SIG-M5 (cell line): ENCODE results near the gene TREML1.

ENCODE experiments used
- DNase-seq: peaks from one replicate; lab custom pipeline; 2025; lab: John Stamatoyannopoulos, UW

TREML1 gene

DNA sequence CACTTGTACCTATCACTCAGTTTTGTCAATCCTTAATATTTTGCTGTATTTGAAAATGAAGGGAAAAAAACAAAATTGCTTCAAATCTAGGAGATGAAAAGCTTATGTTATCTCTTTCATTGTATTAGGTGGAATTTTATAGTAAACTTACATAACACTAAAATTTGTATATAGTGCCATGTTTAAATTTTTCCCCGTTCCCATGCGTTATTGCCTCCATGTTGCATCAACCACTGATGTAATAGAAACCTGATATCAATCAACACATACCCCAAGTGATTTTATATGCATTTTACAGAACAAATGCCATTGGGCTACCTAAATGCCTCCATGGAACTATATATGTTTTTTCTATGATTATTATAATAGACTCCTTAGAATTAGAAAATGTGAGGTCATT is 23.5 kb upstream of the TREML1 start:
- DNase-seq = no peak

DNA sequence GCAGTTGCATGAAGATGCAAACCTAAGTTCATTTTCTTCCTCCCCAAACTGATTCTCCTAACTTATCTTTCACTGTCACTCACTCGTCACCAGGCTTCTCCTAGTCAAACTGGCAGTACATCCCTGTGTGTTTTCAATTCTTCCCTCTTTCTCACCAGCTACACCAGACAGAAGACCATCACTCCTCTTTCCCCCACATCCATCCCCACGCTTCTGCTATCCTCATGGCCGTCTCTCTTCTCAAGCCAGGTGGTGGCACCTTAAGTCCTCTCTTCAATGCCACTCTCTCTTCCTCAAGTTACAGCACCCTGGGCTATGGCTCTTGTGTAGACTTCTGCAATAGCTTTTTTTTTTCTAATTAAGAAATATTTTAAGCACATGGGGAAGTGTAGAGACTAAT is 23.1 kb upstream of the TREML1 start:
- no peak for DNase-seq

DNA sequence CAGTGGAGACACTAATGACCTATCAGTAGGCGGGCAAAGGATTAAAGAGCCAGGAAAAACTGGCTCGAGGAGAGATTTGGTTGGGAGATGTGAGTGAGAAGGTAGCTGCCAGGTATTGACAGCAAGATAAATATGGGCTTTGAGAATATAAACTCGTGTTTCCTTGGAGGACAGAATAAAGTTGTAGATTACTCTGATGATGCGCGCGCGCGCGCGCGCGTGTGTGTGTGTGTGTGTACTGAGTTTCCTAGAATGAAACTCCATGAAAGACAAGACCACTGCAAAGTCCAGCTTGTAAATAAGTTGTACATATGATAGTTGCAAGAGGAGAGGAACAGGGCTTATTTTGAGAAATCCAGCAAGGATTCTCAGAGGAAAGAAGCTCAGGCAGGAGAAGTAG is 22.0 kb upstream of the TREML1 start:
- no peak for DNase-seq

DNA sequence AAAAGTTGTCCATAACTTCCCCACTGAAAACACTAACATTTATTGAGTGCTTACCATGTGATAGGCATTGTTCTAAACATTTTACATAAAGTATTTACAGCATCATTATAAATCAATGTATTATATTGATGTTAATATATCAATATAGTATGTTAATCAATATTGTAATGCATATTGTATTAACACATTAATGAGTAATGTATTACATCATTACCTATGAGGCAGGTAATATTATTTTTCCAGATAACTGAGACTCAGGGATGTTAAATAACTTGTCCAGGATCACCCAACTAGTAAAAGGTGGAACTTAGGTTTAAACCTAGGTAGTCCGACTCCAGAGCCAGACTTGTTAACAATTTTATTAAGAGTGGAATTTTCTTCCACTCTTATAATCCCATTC is 20.9 kb upstream of the TREML1 start:
- DNase-seq = no peak

GRCh38 chr6:41174610-41175009 is 20.5 kb upstream of the TREML1 start:
- no peak for DNase-seq

DNA sequence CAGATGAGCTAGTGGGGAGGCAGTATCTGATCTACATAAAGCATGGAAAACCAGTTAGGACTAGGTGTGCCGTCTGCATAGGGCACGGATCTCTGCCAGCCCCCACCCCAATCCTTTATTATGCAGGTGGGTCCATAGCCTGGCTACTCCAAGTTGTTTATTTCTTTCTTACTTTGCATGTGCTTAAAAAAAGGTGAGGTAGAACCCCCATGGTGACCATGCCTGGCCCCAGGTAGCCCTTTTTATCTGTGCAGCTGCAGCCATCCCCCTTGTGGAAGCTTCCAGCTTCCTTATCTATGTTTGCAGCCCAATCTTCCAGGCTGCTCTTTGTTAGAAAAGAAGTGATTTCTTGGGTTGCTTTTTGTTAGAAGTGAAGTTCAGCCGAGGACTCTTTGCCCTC is 17.8 kb upstream of the TREML1 start:
- no peak for DNase-seq

- DNase-seq = no peak
Observed at GRCh38 chr6:41170547-41171160, 16.5 kb upstream of the TREML1 start.

- DNase-seq = no peak
Observed at GRCh38 chr6:41167173-41167963, 13.2 kb upstream of the TREML1 start.

DNA sequence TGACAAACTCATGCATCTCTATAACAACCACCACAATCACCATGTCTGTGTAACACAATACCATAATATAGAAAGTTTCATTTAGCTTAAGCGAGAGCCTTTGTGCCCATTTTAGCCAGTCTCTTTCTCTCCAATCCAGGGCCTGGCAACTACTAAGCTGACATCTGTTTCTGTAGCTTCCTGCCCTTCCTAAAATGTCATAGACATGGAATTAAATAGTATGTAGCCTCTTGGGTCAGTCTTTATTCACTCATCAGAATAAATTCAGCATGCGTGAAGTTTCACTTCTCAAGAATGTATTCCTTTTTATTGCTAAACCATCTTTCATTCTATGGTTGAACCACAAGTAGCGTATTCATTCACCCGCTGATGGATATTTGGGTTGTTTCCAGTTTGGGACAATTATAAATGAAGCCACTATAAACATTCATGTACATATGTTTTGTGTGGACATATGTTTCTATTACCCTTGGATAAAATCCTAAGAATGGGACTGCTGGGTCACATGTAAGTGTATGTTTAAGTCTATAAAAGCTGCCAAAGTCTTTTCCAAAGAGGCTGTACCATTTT is 10.5 kb upstream of the TREML1 start:
- no peak for DNase-seq

DNA sequence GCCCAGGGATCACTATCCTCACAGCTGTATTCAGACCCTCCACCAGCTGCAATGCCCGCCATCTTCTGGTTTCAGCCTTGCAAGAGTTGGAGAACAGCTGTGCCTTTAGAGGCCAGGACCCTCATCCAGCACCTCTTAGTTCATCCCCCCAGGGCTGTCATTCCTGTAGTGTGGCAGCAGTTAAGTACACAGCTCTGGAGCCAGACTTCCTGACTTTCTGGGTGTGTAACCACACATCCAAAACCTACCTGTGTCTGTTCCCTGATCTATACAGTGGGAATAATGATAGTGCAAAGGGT is 9.2 kb upstream of the TREML1 start:
- no peak for DNase-seq

DNA sequence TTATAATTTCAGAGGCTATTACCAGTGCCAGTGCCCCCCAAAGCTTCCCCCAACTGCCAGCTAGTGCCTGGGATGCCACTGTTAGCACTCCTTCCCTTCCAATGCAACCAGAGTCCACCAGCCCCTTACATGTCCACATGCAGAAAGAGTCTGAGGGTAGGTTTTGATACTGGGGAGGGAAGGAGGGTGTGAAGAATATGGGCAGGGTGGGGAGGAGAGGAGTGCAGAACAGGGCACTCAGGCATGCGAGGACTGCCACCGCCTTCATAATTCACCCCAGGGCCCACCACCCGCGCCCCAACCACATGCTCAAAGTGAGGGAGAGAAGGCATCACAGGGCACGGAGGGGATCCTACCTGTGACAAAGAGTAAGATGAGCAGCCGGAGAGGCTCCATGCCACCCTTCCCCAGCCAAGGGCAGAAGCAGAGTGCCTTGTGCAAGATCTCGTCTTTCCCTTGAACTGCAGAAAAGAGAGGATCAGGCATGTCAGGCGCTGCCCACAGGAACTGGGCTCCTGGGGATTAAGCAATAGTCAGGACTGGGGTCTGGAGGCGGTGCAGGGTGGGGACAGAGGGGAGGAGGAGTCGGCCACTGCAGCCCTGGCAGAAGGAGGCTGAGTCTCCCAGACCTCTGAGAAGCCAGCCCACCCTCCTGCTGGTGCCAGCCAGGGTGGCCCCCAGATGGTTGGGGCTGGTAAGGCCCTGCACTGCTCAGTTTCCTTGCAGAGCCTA is 8.7 kb upstream of the TREML1 start, which contains the start of gene TREM2:
Gene TREM2 (minus strand): TSS at position 430 of the 732 bp plus-strand sequence. CDS start 34 bp downstream, at position 396.
- no peak for DNase-seq

DNA sequence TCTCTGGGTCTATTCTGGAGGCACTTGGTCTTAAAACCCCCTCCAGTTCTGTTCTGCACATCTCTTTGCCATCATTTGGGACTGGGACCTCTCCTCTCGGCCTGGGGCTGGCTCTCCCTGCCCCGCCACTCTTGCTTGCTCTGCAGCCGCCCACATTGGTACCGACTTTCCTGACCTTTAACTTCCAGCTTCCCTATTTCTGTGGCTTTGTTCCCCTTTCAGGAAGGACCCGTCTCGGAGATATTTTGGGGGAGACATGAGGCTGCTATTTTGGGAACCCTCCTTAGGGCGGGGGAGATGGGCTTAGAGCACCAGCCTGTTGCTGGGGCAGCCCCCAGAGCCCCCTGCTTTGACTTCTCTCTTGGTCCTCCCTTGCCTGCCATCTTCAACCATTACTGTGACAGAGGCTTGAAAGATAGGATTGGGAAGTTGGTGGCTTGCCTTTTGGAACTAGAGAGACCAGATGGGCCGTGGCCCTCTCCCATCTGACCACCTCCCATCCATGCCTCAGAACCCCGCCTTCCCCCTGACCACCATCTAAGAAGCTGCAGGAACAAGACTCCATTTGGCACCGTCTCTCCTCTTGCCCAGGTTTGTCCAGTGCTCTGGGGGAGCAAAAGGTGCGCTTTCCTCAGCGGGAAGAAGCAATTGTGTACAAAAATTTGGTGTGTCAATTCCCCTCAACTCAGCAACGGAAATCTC is 7.9 kb upstream of the TREML1 start:
- no peak for DNase-seq

DNA sequence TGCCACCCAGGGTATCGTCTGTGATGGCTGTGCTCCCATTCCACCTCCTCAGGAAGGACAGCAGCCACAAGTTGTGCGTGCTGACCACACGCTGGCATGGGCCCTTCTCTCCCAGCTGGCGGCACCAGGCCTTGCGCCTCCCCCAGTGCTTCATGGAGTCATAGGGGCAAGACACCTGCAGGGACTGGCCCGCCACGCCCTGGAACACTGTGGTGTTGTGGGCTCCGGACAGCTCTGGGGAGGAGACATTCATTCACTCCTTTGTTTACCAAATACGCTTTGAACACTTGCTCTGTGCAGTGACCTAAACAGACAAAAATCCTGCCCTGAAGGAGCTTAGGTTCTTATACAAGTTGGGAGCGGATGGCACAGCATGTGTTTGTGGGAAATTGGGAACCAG is 7.2 kb upstream of the TREML1 start:
- DNase-seq = no peak

DNA sequence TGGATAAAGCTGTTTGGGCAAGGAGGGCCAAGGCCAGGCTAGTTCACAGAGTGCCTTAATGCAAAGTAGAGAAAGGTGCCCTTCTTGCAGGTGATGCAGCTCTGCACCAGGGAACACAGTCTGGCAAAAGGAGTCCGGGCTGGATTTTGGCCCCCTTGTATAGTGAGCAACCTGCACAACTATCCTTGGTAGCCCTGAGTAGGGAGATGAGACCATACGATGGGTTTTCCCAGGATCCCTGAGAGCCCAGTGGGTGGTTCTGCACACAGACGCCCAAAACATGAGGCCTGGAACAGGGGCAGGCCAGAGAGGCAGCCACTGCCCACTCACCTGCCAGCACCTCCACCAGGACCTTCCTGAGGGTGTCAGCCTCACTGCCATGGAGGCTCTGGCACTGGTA is 6.8 kb upstream of the TREML1 start:
- no peak for DNase-seq

DNA sequence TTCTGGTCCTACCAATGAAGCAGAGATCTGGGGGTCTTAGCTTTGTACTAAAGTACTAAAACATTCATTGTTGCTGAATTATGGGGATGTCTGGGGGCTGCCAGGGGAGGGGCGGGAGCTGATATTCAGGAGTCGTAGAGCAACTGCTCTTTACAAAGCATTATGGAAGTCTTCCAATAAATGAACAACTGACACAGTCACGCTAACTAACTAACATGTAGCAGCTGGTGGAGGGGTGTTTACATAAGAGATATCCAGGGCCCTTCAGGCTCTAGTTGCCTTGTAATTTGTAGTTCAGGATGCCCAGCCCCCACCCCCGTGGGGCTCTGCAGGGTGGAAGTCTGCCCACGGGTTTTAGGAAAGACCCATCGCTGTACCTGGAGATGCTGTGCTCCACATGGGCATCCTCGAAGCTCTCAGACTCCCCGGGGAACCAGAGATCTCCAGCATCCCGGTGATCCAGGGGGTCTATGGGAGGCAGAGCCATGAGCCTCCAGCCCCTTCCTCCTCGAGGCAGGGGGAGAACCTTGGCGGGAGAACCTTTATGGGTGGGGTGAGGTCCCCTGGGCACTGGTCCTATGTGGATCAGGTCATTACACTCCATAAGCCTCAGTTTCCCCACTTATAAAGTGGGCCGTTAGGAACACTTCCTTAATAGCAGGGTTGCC is 5.4 kb upstream of the TREML1 start:
- no peak for DNase-seq

GRCh38 chr6:41157323-41157722 is 3.2 kb upstream of the TREML1 start:
- DNase-seq = no peak

GRCh38 chr6:41156771-41157170 is 2.6 kb upstream of the TREML1 start:
- no peak for DNase-seq

DNA sequence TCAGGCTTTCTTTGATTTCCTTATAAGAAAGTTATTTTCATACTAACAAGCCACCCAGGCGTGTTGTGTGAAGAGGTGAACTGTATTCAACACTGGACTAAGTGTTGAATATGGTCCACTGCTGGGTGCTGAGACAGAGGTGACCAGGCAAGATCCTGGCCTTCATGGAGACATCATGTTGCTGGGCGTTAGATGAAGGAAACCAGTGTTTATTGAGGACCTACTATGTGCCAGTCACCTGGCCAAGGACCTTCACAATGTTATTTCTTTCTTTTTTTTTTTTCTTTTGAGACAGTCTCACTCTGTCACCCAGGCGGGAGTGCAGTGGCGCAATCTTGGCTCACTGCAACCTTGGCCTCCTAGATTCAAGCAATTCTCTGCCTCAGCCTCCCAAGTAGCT is 1.9 kb upstream of the TREML1 start:
- DNase-seq = no peak

DNA sequence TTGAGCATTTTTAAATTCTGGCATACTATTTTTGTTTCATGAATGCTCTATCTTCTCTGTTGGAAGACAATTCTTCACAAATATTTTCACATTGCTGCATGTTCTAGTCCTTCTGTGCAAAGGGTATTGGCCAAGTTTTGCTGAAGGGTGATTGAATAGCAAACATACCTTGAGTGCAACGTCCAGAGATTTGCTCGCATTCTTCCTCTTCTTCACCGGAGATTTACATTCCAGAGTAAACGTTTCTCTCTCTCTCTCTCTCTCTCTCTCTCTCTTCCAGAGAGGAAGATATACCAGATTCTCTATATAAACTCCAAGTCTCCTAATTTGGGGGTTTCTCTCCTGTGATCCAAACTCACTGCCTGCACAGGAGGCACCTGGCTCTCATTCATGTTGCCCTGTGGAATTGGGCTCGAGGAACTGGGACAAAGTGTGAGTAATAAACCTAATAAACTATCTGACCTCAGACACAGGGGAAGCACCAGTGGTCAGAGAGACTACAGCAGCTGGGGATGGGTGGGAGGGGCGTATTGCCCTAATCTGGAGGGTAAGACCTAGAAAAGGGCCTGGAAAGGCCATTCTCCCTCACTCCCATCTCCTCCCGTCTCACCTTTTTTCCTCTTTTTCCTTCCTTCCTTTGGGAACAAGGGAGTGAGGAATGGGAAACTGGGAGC is 1.1 kb upstream of the TREML1 start:
- no peak for DNase-seq

- DNase-seq = no peak
Observed at GRCh38 chr6:41153451-41153850, 696 bp downstream of the TREML1 start.

- no peak for DNase-seq
Observed at GRCh38 chr6:41150671-41151070, 3.5 kb downstream of the TREML1 start.
